Right renal pelvis (tissue), 4 donors: ENCODE results near the gene RECQL5. TPM values are rescaled to one million over a fixed set of nuclear protein-coding genes. Genes with fewer than 3 reads are reported as not detected.

Experiments used
- DNase-seq, 4 donors: peaks; one replicate each; pipeline ENCODE4 v3.0.0-alpha.2; 2013; ENCODE audit warnings: low read depth in 4 of 4, low spot score in 3 of 4, missing footprints in 1 of 4
- polyA plus RNA-seq, 4 donors: library from polyadenylated mRNA; unstranded; fragments of 120-200 nt; gene quantifications; one replicate each; pipeline ENCODE4 v1.2.1, GENCODE V29; 2013; ENCODE audit not compliant: insufficient read length in 4 of 4

The RECQL5 gene
- polyA plus RNA-seq, 4 donors = 33.7 to 46.5 (median 38.7) TPM

GRCh38 chr17:75619506-75620431 lies 47.2 kb downstream of the RECQL5 start:
- no peak for DNase-seq

DNA sequence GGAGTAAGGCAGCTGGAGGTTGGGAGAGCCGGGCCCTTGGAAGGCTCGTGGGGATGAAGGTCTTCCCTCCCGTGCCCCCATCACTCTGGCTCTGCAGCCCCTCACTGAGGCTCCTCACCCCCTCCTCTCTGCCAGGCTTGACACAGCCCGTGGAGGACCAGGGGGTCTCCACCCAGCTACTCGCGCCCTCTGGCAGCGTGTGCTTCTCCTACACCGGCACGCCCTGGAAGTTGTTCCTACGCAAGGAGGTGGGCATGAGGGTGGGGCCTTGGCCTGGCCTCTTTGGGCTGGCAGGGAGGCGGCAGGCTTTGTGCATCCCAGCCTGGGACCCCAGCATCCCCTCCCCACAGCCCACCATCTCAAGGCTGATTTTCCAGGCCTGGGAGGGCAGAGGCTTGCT lies 49.3 kb downstream of the RECQL5 start:
- DNase-seq = no peak

GRCh38 chr17:75617218-75617617 lies 49.7 kb downstream of the RECQL5 start:
- no peak for DNase-seq

DNA sequence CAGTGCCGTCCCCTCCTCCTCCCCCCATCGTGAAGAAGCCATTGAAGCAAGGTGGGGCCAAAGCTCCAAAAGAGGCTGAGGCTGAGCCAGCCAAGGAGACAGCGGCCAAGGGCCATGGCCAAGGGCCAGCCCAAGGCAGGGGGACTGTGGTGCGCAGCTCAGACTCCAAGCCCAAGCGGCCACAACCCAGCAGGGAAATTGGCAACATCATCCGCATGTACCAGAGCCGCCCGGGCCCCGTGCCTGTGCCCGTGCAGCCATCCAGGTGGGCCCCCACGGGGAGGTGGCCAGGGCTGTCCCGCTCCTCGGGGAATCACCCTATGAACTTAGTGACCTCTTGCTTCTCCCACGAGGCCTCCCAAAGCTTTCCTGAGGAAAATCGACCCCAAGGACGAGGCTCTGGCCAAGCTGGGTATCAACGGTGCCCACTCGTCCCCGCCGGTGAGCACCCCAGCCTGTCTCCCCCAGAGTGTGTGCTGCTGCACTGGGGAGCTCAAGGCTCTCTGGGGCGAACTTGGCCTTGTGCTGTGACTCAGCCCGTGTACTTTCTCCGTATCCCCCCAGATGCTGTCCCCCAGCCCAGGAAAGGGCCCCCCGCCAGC lies 50.3 kb downstream of the RECQL5 start:
- no peak for DNase-seq

- DNase-seq = no peak
Measured at GRCh38 chr17:75615301-75615700, 51.7 kb downstream of the RECQL5 start.

- DNase-seq = no peak
Measured at GRCh38 chr17:75614556-75615270, 52.2 kb downstream of the RECQL5 start.

DNA sequence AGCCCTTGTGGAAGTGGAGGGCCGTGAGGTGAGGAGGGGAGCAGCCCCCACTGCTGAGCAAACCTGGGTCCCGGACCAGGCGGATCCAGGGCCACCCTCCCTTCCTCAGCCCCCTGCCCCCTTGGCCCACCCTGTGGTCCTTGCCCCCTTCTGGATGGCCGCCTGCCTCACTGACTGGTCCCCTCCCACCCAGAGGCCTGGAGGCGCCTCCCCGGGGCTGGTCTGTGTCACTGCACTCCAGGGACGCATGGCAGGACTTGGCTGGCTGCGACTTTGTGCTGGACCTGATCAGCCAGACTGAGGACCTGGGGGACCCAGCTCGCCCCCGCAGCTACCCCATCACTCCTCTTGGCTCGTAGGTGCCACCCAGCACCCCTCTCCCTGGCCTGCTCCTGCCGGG lies 52.9 kb downstream of the RECQL5 start:
- DNase-seq = no peak

DNA sequence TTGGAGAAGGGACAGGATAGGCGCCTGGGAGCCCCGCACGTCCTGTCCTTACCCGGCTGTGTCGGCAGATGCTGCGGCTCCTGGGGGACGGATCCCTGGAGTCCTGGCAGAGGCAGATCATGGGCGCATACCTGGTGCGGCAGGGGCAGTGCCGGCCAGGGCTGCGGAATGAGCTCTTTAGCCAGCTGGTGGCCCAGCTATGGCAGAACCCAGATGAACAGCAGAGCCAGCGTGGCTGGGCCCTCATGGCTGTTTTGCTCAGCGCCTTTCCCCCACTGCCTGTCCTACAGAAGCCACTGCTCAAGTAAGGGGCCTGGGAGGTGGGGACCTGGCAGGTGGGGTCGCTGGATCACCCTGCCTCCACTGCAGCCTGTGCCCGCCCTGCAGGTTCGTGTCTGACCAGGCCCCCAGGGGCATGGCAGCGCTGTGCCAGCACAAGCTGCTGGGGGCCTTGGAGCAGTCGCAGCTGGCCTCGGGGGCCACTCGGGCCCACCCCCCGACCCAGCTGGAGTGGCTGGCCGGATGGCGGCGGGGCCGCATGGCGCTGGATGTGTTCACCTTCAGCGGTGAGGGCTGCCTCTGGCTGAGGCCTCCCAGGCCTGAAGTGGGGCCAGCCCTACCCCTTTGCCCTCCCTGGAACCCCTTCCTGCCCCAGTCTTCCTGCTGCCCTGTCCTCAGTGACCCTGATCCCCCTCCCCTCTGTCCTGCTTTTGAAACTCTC lies 53.9 kb downstream of the RECQL5 start:
- no peak for DNase-seq

GRCh38 chr17:75611851-75612429 lies 55.0 kb downstream of the RECQL5 start:
- DNase-seq = no peak

- no peak for DNase-seq
Measured at GRCh38 chr17:75610103-75610984, 56.6 kb downstream of the RECQL5 start.

DNA sequence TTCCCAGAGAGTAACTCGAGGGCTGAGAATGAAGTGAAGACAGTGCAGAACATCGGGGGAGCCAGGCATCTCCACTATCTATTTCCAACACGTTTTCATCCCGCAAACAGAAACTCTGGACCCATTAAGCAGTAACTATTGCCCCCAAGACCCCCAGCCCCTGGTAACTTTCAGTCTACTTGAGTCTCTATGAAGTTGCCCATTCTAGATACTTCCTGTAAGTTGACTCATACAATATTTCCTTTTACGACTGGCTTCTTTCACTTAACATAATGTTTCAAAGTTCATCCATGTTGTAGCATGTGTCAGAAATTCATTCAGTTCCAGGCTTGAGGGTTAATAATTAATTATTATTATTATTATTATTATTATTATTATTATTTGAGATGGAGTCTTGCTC lies 59.9 kb downstream of the RECQL5 start:
- no peak for DNase-seq

- no peak for DNase-seq
Measured at GRCh38 chr17:75605790-75606189, 61.2 kb downstream of the RECQL5 start.

DNA sequence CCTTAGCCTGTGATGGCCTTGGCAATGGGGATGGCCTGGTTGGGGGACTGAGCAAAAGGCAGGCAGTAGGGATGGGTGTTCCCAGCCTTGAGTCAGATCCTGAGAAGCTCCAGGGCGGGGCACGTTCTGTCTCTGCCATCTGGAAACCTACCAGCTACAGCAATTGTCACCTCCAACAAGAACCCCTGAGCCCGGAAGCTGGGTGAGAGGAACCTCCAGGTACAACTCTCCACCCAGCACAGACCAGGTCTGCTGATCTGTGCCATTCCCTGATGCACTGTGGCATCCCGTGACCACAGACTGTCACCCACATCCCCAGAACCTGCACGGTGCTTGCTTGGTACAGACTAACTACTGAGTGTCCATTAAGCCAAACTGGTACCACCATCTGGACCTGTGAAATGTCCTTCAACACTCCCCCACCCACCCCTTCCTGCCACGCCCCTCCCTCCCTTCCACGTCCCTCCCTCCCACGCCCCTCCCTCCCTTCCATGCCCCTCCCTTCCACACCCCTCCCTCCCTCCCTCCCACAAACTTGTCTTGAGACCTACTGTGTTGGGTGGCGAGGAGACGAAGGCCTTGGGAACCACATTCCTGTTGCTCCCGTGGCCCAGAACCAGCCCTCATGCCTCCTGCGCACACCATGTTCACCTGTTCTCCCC lies 62.8 kb downstream of the RECQL5 start:
- DNase-seq = no peak

GRCh38 chr17:75603123-75603522 lies 63.8 kb downstream of the RECQL5 start:
- no peak for DNase-seq

- DNase-seq = no peak
Measured at GRCh38 chr17:75602644-75603043, 64.3 kb downstream of the RECQL5 start.

DNA sequence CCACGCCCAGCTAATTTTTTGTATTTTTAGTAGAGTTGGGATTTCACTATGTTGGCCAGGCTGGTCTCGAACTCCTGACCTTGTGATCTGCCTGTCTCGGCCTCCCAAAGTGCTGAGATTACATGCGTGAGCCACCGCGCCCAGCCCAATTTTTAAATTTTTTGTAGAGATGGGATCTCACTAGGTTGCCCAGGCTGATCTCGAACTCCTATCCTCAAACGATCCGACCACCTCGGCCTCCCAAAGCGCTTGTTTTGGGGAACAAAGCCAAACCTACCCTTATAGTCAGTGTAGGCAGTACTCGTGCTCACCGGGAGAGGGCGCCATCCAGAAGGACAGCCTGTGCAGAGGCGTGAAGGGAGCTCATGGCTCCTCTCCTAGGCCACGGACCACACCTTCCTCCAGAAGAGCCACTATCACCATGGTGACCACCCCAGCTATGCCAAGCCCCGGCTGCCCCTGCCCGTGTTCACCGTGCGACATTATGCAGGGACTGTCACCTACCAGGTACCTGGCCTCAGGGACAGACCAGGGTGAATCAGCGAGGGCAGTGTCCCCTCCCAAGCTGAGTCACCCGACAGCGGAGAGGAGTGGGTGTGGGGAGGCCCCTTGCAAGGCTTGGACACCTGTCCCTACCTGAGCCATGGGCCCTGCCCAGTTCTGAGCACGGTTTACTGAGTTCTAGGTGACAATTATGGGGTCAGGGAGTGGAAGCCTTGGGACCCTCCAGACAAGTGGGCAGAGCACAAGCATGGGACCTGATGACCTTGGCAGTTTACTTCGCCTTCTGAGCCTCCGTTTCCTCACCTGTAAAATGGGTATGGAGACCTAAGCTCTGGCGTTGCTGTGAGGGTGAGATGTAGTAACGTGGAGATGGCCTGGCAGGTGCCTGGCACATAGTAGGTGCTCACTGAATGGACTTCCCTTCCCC lies 65.6 kb downstream of the RECQL5 start:
- DNase-seq = no peak

DNA sequence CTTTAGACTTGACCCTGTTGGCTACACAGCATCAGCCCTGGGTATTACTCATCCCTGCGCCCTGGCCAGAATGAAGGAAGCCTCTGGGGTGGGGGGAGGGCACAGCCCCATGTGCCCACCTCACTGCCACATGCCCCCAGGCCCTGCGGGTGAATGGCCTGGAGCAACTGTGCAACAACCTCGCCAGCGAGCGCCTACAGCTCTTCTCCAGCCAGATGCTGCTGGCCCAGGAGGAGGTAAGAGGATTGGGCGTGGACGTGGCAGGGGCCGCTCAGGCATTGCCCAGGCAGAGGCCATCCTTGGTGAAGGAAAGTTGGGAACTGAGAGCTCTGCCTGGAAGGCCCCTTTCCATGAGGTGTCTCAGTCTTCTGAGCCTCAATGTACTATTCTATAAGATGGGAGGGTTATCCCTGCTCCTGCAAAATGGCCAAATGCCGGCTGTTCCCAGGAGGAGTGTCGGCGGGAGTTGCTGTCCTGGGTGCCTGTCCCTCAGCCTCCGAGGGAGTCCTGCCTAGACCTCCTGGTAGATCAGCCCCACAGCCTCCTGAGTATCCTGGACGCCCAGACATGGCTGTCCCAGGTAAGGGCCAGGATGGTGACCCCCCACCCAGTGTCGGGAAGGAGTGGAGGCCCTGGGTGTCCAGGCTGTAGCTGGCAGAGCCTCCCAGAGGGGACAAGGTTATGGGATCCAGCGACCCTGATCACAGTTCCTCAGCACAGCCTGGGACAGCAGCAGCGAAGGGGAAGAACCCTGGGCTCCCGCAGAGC lies 70.5 kb downstream of the RECQL5 start:
- DNase-seq = no peak
